ENCODE results near the gene BRINP2.

DNA sequence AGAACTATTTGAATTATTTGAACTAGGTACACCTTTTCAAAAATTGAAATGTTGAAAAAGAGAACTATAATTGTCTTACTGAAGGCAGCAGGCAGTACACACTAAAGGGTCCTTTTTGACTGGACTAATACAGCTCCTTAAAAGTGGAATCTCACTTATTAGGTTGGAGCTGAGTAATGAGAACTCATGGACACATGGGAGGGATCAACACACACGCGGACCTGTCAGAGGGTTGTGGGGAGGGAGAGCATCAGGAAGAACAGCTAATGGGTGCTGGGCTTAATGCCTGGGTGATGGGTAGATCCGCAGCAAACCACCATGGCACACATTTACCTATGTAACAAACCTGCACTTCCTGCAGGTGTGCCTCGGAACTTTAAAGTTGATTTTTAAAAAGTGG, 145.0 kb downstream of the BRINP2 start:
- no peak for TF ChIP-seq CREB1 (IDR thresholded peaks at IDR 0.05; ENCODE audit: low read depth)
- no peak for TF ChIP-seq TEAD4 (IDR thresholded peaks at IDR 0.05)
- TF ChIP-seq, protein P1, sequence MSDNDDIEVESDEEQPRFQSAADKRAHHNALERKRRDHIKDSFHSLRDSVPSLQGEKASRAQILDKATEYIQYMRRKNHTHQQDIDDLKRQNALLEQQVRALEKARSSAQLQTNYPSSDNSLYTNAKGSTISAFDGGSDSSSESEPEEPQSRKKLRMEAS (IDR thresholded peaks at IDR 0.05): no peak
- TF ChIP-seq EP300 (IDR thresholded peaks at IDR 0.05; ENCODE audit: borderline replicate concordance): no peak
- no peak for TF ChIP-seq TCF12 (IDR thresholded peaks at IDR 0.05; ENCODE audit: low read depth)
- TF ChIP-seq ZBTB7A (IDR thresholded peaks at IDR 0.05; ENCODE audit: low read depth): no peak
- no peak for TF ChIP-seq NFIC (IDR thresholded peaks at IDR 0.05)
- no peak for TF ChIP-seq RAD21 (IDR thresholded peaks at IDR 0.05; ENCODE audit: low read depth)
